GM18507 (cell line): ENCODE measurements around the gene GPR84.

Experiments
- DNase-seq: peaks from one replicate; pipeline ENCODE4 v3.0.0; 2011; ENCODE audit warnings: low read depth; ENCODE audit not compliant: insufficient read length; ENCODE audit errors: extremely low spot score
- FAIRE-seq: peaks from 2 replicates; lab custom pipeline; 2011; peaks lifted over from hg19 to GRCh38; lab: Jason Lieb, UNC

Gene GPR84

DNA sequence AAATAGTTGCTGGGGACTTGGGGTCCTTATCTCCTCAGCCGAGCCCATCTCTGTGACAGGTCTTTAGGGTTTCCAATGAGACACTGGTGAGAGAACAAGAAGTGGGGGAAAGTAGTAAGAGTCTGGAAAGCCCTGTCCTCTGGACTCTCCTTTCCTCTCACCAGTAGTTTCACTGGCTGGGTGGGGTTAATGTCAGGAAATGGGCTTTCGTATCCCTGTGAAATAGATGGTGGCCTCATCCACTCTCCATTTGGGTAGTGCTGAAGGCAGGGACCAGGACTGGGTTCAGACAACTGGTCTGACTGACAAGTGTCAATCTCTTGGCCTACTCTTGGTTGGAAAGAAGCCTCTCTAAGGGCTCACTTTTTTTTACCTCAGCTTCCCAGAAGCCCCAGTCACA is 12.7 kb upstream of the GPR84 start:
- DNase-seq (no peak), FAIRE-seq (no peak)

- no peak for FAIRE-seq
Measured at GRCh38 chr12:54376596-54376995, 12.3 kb upstream of the GPR84 start.

GRCh38 chr12:54375259-54375579 is 10.9 kb upstream of the GPR84 start:
- FAIRE-seq (no peak), DNase-seq (no peak)

More at GRCh38 chr12:54376596-54376995, 12.3 kb upstream of the GPR84 start:
- no peak for DNase-seq

- no peak for DNase-seq
- FAIRE-seq: no peak
Measured at GRCh38 chr12:54374562-54375258, 10.4 kb upstream of the GPR84 start.

DNA sequence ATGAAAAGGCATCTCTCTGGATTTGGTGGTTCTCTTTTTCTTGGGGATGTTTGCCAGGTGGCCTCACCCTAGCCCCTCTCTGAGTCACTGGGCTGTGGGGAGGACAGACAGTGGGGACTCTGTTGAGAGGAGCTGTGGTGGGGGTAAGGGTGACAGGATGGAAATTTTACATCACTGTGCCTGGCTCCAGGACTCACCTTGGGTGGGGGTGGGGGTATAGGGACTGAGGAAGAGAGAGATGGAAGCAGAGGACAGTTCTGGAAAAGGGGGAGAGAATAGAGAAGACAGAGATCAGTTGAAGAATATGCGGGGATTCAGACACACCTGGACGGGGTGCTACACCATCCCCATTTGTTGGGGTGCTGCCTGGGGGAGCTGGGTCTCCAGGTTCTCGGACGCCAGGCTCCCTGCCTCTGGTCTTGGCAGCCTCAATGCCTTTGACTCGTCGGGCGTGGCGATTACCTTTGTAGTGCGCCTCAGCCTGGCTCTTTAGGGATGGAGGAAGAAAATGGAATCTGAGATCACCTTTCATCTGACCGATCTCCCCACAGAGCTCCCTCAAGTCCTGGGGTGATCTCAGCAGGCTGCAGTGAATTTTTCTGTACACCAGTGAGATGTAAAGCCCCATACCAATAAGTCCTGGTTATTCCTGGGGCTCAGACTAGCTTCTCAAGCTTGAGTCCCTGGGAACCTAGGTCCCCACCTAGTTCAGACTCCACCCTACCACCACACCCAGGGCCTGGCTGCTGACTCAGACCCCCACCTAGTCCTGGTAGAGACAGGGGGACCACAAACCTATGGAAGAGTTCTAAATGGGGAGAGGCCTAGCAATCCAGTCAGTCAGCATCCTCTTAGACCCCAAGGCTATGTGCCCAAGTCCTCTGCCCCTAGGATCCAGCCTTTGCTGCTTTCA is 9.6 kb upstream of the GPR84 start:
- no peak for FAIRE-seq

DNA sequence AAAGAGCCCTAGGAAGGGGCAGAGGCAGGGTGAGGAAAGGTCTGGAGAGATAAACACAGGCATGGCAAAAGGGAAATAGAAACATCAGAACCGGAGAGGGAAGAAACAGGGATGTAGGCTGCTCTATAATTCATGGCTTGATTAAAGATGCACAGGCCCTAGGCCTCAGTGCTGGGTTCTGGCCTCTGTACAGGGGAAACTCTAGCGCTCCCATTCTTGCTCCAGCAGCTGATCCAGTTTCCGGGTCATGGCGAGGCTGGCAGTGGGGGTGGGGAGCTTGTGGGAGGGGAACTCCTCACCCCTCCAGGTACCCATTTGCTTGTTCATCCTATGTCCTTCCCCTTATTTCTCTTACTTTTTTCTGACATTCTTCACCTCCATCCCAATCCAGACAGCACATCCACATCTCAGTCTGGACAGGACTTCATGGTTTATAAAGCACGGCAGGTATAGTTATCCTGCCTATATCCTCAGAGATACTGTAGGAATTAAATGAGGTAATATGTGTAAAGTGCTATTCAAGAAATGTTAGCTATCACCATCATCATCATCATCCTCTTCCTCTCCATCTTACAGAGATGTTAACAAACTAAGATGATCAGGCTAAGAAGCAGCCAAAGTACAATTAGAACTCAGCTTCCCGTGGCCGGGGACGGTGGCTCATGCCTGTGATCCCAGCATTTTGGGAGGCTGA is 8.0 kb upstream of the GPR84 start:
- no peak for FAIRE-seq
- no peak for DNase-seq

More for the DNA sequence above, 9.6 kb upstream of the GPR84 start:
- DNase-seq: no peak

DNA sequence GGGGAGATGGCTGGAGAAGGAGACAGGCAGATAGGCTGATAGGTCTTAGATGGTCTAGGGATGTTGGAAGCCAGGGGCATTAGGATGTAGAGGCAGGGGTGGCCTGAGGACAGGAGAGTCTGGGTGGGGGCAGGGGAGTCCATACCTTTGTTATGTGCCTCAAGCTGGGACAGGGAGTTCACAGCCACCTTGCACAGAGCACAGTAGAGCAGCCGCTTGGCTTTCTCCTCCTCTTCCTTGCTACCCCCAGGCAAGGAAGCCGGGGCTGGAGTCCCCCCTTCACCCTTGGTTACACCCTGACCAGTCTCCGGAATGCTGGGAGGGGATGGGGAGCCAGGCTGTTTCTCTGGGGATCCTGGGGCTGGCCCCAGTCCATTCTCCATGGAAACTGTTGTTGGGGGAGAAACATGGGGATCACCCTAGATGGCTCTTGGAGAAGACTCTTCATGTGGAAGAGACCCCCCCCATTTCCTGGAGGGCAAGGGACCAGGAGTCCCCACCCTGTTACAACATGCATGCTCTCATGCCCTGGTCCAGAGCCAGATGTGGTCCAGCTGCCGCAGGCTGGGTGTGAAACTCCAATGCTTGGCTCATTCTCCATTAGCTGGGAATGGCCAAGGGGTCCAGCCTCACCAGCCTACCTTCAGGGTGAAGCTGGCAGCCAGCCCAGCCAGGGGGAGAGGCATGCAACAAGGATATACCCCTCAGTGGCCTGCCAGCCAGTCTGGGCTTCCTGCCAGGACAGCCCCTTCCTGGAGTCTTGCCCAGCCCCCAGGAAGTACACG is 7.2 kb upstream of the GPR84 start:
- DNase-seq: no peak

DNA sequence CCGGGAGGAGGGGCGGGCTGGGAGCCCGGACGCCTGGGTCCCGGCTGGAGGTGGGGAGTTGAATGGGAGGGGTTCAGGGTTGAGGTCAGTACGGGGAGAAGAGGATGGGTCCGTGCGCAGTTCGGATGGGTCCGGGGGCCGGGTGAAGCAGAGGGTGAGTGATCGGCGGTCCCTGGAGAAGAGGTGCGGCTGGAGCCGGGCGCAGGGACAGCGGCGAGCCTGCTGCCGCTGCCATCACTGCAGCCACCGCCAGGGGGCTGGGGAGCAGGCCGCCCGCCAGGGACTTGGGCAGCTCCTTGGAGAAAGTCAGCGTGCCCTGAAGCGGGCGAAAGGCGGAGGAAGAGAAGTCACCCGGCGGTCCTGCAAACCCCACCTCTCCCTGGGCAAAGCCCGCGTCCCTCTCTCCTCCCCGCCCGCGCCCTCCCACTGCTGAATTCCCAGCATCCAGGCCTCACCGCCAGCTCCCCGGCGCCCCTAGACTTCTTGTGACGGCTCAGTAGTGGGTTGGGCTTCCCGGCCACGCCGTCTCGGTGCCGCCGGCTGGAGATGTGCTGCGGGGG is 6.0 kb upstream of the GPR84 start:
- DNase-seq (no peak), FAIRE-seq (no peak)

More for the DNA sequence above, 7.2 kb upstream of the GPR84 start:
- no peak for FAIRE-seq

- FAIRE-seq: no peak
- no peak for DNase-seq
Measured at GRCh38 chr12:54369597-54370131, 5.4 kb upstream of the GPR84 start.

DNA sequence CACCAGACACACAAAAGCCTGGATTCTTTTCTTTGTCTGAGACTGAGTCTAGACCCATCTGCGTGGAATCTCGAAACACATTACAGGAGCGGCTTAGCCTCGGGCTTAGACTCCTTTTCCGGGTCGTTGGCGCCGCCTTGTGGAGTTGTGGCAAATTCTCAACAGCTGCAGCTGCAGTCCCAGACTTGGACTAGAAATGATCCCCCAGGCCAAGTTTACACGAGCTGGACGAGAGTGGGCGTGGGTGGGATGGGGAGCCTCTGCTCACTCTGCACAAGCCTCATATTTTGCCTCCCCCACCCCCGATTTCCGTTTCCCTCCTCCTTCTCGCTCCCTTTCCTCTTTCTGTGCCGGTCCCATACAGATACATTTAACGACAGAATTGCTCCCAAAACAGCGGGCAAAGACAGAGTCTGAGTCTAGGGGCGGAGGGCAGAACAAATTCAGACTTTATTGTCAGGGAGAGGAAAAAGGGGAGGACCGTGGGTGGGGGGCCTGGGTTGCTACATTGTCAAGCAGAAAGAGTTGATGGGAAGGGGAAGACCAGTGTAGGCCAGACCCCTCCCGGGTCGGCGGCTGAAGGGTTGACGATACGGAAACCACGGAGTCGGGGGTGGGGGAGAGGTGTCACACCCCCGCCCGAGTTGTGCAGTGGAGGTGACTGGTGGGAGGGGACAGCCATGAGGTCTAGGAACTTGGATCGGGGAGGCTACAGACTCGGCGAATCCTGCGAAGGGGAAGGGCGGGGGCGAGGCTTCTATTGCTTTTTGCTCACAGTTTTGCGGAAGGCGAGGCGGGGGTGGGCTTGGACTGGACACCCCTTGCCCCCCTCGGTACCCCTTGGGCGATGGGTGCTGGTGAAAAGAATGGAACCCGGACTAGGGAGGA is 4.7 kb upstream of the GPR84 start:
- FAIRE-seq (peak; percentile 84), DNase-seq (no peak)

GRCh38 chr12:54368025-54368708 is 3.9 kb upstream of the GPR84 start:
- DNase-seq: no peak
- no peak for FAIRE-seq

DNA sequence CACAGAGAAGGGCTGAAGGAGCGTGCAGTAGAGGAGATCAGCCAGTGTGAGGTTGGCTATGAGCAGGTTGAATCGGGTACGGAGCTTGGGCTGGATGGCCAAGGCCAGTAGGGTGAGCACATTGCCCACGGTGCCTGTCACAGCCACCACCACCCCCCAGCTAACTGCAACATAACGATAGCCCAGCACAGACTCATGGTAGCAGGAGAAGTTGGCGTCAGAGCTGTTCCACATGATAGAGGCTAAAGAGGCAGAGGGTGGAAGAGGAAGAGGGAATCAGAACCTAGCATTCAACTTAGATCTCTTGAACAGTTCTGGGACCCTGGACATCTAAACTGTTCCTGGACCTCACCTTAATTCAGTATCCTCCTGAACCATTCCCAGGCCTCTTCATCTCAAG is 668 bp downstream of the GPR84 start:
- no peak for DNase-seq
- FAIRE-seq: no peak

DNA sequence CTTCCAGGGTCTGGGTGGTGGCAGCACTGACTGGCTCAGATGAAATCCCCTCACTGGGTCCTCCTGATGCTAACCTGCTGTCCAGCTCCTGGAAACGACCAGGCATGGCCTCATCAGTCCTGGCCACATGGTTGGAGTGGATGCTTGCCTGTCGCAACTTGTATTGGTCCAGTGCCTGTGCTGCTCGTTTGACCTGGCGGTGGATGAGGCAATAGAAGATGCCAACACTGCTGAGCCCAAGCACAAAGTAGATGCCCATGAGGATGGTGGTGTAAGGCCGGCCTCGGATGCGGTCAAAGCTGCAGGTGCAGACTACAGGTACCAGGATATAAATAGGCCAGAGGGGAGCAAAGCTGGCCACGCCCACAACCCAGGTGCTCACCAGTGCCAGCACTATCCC is 1.2 kb downstream of the GPR84 start:
- no peak for FAIRE-seq
- no peak for DNase-seq

DNA sequence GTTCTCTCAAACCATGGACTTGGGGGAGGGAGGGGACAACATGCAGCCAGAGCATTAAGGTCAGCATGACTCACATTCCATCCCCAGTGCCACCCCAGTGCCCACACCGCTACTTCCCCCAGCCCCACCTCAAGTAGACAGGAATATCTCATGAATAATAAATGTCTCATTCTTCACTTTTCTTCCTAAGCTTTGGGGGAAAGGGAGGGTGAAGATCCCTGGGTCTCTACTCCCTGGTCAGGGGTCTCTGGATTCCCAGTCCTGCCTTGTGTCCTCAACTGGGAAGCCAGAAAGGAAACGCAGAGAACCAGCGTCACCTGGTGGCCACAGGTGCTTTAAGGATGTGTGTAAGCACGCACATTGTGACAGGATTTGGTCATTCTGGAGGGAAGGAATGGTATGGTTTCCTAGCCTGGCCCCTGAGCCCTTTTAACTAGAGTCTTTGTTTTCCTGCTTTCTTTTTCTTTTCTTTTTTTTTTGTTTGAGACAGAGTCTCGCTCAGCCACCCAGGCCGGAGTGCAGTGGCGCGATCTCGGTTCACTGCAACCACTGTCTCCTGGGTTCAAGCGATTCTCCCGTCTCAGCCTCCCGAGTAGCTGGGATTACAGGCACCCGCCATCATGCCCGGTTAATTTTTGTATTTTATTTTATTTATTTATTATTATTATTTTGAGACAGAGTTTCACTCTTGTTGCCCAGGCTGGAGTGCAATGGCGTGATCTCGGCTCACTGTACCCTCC is 3.4 kb downstream of the GPR84 start:
- FAIRE-seq (no peak), DNase-seq (peak; percentile 23)

GRCh38 chr12:54359762-54360351 is 4.4 kb downstream of the GPR84 start:
- FAIRE-seq (no peak), DNase-seq (no peak)

GRCh38 chr12:54358945-54359761 is 5.1 kb downstream of the GPR84 start:
- FAIRE-seq (peak; percentile 97), DNase-seq (peak; percentile 90)
